Uterus (tissue), 4 donors: Measurements from ENCODE around the gene ARSI. TPM values are rescaled to one million over a fixed set of nuclear protein-coding genes. Genes with fewer than 3 reads are reported as not detected.

Experiments
- DNase-seq, 2 donors: peaks; one replicate each; pipeline ENCODE4 v3.0.0-alpha.2; 2019 to 2020
- H3K27ac ChIP-seq, 2 donors: fragments of 200-600 bp; sonication (generic); 1 replicate in 1 of 2; 2 replicates in 1 of 2; pipeline ENCODE4 v1.5.1; 2016 to 2018
- H3K27me3 ChIP-seq, 2 donors: fragments of 200-600 bp; sonication (generic); one replicate each; pipeline ENCODE4 v1.5.1; 2018 to 2019; ENCODE audit warnings: control low read depth in 1 of 2
- H3K36me3 ChIP-seq, 2 donors: fragments of 200-600 bp; sonication (generic); one replicate each; pipeline ENCODE4 v1.5.1; 2019; ENCODE audit warnings: control low read depth in 1 of 2
- H3K4me1 ChIP-seq, 2 donors: fragments of 200-600 bp; sonication (generic); one replicate each; pipeline ENCODE4 v1.5.1; 2018 to 2019; ENCODE audit warnings: control low read depth in 1 of 2
- H3K4me3 ChIP-seq, 2 donors: fragments of 200-600 bp; sonication (generic); 1 replicate in 1 of 2; 2 replicates in 1 of 2; pipeline ENCODE4 v1.5.1; 2018 to 2019; ENCODE audit warnings: mild to moderate bottlenecking in 1 of 2
- H3K9me3 ChIP-seq, 2 donors: fragments of 200-600 bp; sonication (generic); one replicate each; pipeline ENCODE4 v1.5.1; 2019; ENCODE audit warnings: control low read depth in 1 of 2
- POLR2A ChIP-seq, 2 donors: fragments of 450-650 bp; IDR thresholded peaks; one replicate each; pipeline ENCODE4 v1.6.1; 2016; ENCODE audit warnings: antibody characterized with exemption in 2 of 2, mild to moderate bottlenecking in 1 of 2, moderate library complexity in 1 of 2
- intact Hi-C: fragments of 100-400 bp; cut with DNase I; formaldehyde crosslinking; loops from one replicate; pipeline ENCODE4 v1.15.1; 2023; ENCODE audit warnings: low total_unique reads
- total RNA-seq, 4 donors: library from RNA; depleted of rRNA in 3 of 4; stranded (reverse); fragments of >200 nt in 3 of 4; gene quantifications; one replicate each; pipeline versions ENCODE4 v1.1.0 to v1.2.4, GENCODE V29; 2014 to 2023
- TF ChIP-seq, protein P1 (sequence below), 4 experiments: fragments of 200-600 bp in 2 of 4; fragments of 450-650 bp in 2 of 4; sonication (generic) in 2 of 4; IDR thresholded peaks; one replicate each; pipeline ENCODE4 v1.5.1; 2016 to 2019; ENCODE audit warnings: antibody characterized with exemption in 4 of 4, mild to moderate bottlenecking in 2 of 4, moderate library complexity in 1 of 4
- donor health status: DM: yes; HTN: yes; CAD: no.

The ARSI gene
- total RNA-seq, 4 donors from 2014 or later, result 4.3 to 15.1 (median 5.7) TPM

DNA sequence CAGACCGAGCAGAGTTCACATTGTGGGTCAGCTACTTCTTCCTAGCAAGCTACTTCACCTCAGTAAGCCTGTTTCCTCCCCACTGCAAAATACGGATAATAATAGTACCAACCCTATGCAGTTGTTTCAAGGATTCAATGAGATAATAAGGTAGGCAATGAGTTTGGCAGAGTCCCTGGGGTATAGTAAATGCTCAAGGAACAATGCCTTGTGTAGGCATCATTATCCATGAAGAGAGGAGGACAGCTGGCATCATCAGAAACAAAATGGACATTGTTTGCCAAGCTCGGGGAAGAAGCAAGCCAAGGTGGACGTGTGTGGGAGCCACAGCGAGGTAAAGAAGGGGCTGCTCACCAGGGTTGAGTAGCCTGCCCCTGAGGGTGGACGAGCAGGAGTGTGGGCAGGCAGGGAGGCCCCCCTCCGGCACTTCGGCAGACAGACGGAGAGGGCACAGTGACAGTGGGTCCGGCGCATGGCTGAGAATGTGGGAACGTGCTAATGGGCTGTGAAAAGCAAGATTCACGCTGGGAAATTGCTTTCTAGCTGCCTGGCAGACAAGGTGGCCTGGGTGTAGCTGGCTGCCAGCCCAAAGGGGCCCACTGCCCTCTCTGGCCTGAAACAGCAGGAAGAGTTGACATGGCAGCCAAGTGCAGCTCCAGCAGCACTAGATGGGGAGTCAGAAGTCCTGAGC, 23.2 kb downstream of the ARSI start:
- no peak overlapping the region for H3K4me3 ChIP-seq
- no peak for DNase-seq
- no peaks in the 10 kb centered on the region for H3K9me3 ChIP-seq
- H3K27me3 ChIP-seq, result no peaks in the 10 kb centered on the region
- H3K36me3 ChIP-seq, result no peaks in the 10 kb centered on the region
- H3K27ac ChIP-seq, result no peak overlapping the region
- TF ChIP-seq, protein P1, sequence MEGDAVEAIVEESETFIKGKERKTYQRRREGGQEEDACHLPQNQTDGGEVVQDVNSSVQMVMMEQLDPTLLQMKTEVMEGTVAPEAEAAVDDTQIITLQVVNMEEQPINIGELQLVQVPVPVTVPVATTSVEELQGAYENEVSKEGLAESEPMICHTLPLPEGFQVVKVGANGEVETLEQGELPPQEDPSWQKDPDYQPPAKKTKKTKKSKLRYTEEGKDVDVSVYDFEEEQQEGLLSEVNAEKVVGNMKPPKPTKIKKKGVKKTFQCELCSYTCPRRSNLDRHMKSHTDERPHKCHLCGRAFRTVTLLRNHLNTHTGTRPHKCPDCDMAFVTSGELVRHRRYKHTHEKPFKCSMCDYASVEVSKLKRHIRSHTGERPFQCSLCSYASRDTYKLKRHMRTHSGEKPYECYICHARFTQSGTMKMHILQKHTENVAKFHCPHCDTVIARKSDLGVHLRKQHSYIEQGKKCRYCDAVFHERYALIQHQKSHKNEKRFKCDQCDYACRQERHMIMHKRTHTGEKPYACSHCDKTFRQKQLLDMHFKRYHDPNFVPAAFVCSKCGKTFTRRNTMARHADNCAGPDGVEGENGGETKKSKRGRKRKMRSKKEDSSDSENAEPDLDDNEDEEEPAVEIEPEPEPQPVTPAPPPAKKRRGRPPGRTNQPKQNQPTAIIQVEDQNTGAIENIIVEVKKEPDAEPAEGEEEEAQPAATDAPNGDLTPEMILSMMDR (IDR thresholded peaks at IDR 0.05), result no peak
- no peak for TF ChIP-seq POLR2A (IDR thresholded peaks at IDR 0.05)
- H3K4me1 ChIP-seq, result no peaks in the 10 kb centered on the region
- intact Hi-C loops, result loop anchor here (10.0 kb wide), 1 partner anchor 65 kb away; no protein-coding TSS in a partner anchor

- H3K4me3 ChIP-seq, result no peak overlapping the region
Measured at GRCh38 chr5:150278916-150279315, 23.8 kb downstream of the ARSI start.

DNA sequence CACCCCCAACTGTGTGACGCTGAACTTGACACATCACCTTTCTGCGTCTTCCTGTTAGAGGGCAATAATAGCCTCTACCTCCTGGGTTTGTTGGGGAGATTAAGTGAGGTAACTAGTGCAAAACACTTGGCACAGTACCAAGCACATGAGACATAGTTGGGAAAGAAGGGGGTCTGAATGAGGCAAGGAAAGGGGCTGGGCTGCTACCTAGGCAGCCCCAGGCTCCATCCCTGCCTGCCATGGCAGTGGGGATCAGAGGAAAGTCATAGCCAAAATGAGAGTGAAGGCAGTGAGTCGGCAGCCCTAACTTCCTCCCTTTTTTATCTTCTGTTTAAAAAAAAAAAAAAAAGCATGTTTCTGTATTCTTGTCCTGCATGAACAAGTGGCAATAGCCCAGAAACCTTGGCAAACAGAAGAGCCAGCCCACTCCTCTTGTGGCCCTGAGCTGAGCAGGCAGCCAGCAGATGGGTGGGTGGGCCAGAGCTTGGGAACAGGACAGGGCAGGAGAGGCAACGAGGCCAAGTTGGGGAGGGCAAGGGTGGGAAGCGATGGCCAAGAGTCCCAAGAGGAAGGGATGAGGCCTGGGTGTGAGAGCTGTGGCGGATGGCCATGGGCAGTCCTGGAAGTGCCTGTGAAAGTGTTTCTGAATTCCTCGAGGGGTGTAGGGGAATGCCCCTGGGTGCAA, 24.5 kb downstream of the ARSI start:
- H3K4me1 ChIP-seq, result no peaks in the 10 kb centered on the region
- intact Hi-C loops, result loop anchor here (10.0 kb wide), 1 partner anchor 67 kb away; no protein-coding TSS in a partner anchor
- H3K9me3 ChIP-seq, result no peaks in the 10 kb centered on the region
- H3K27me3 ChIP-seq, result no peaks in the 10 kb centered on the region
- TF ChIP-seq, protein P1 (IDR thresholded peaks at IDR 0.05), result no peak
- no peak for TF ChIP-seq POLR2A (IDR thresholded peaks at IDR 0.05)
- no peak overlapping the region for H3K4me3 ChIP-seq
- no peak for DNase-seq
- no peak overlapping the region for H3K27ac ChIP-seq
- H3K36me3 ChIP-seq, result no peaks in the 10 kb centered on the region

More at GRCh38 chr5:150278916-150279315, 23.8 kb downstream of the ARSI start:
- intact Hi-C loops, result loop anchor here (10.0 kb wide), 1 partner anchor 66 kb away; no protein-coding TSS in a partner anchor
- Histone ChIP-seq H3K36me3 (no peaks in the 10 kb centered on the region), H3K4me1 (no peaks in the 10 kb centered on the region), H3K27me3 (no peaks in the 10 kb centered on the region), H3K27ac (no peak overlapping the region), H3K9me3 (no peaks in the 10 kb centered on the region)
- DNase-seq, result no peak
- no peak for TF ChIP-seq POLR2A (IDR thresholded peaks at IDR 0.05)
- TF ChIP-seq, protein P1 (IDR thresholded peaks at IDR 0.05), result no peak

DNA sequence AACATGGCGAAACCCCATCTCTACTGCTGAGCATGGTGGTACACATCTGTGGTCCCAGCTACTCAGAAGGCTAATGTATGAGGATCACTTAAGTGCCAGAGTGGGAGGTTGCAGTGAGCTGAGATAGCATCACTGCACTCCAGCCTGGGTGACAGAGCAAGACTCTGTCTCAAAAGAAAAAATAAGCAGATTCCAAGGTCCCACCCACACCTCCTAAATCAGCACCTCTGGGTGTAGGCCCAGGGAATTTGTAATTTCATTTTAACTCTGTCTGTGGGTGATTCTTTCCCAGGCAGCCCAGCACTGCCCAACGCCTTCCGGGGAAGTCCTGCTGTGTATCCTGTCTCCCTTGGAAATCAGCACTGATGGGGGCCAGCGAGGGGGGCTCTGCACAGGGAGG, 25.7 kb downstream of the ARSI start:
- H3K9me3 ChIP-seq, result no peaks in the 10 kb centered on the region
- no peak for TF ChIP-seq POLR2A (IDR thresholded peaks at IDR 0.05)
- TF ChIP-seq, protein P1 (IDR thresholded peaks at IDR 0.05), result no peak
- no peak for DNase-seq
- H3K4me3 ChIP-seq, result no peak overlapping the region
- H3K27me3 ChIP-seq, result no peaks in the 10 kb centered on the region
- H3K27ac ChIP-seq, result no peak overlapping the region
- H3K4me1 ChIP-seq, result no peaks in the 10 kb centered on the region
- H3K36me3 ChIP-seq, result no peaks in the 10 kb centered on the region
- intact Hi-C loops, result loop anchor here (10.0 kb wide), 1 partner anchor 68 kb away; no protein-coding TSS in a partner anchor

- no peaks in the 10 kb centered on the region for H3K27me3 ChIP-seq
- intact Hi-C loops, result loop anchor here (10.0 kb wide), 1 partner anchor 70 kb away; no protein-coding TSS in a partner anchor
- TF ChIP-seq, protein P1 (IDR thresholded peaks at IDR 0.05), result no peak
- TF ChIP-seq POLR2A (IDR thresholded peaks at IDR 0.05), result no peak
- no peak overlapping the region for H3K27ac ChIP-seq
- no peaks in the 10 kb centered on the region for H3K9me3 ChIP-seq
- no peak overlapping the region for H3K4me3 ChIP-seq
- DNase-seq, result no peak
- no peaks in the 10 kb centered on the region for H3K36me3 ChIP-seq
- no peaks in the 10 kb centered on the region for H3K4me1 ChIP-seq
Measured at GRCh38 chr5:150274811-150275210, 27.9 kb downstream of the ARSI start.
